ENCODE measurements around the gene MAEL.

Gene MAEL

GRCh38 chr1:166999500-167000055, 10.5 kb downstream of the MAEL start:
- H3K27ac ChIP-seq (ENCODE audit: low read length), result no peak overlapping the region
- H3K4me2 ChIP-seq (ENCODE audit: low read length), result no peak overlapping the region
- no peak overlapping the region for H3K9ac ChIP-seq (ENCODE audit: low read length)
- no peaks in the 10 kb centered on the region for H3K9me3 ChIP-seq (ENCODE audit: insufficient read depth, low read length)
- no peaks in the 10 kb centered on the region; the same call in 1 of the 2 replicates for H3K27me3 ChIP-seq (ENCODE audit: low read depth, low read length)
- no peak overlapping the region for H2AFZ ChIP-seq (ENCODE audit: low read depth, low read length)
- H4K20me1 ChIP-seq (ENCODE audit: insufficient read depth, low read length), result no peaks in the 10 kb centered on the region
- TF ChIP-seq EZH2phosphoT487 (IDR thresholded peaks at IDR 0.05; ENCODE audit: low read depth), result no peak
- TF ChIP-seq CTCF (IDR thresholded peaks at IDR 0.05; ENCODE audit: low read depth, low read length), result no peak
- no peak overlapping the region for H3K4me3 ChIP-seq (ENCODE audit: low read length)
- no peaks in the 10 kb centered on the region for H3K79me2 ChIP-seq (ENCODE audit: low read length)
- no peaks in the 10 kb centered on the region for H3K36me3 ChIP-seq (replicated peaks; ENCODE audit: low read depth, low read length)
- no peaks in the 10 kb centered on the region for H3K4me1 ChIP-seq (ENCODE audit: low read length)

GRCh38 chr1:167000546-167000945, 11.5 kb downstream of the MAEL start:
- Histone ChIP-seq H3K79me2 (ENCODE audit: low read length) (no peaks in the 10 kb centered on the region), H2AFZ (ENCODE audit: low read depth, low read length) (no peak overlapping the region), H3K4me1 (ENCODE audit: low read length) (no peaks in the 10 kb centered on the region), H3K9ac (ENCODE audit: low read length) (no peak overlapping the region), H4K20me1 (ENCODE audit: insufficient read depth, low read length) (no peaks in the 10 kb centered on the region), H3K9me3 (ENCODE audit: insufficient read depth, low read length) (no peaks in the 10 kb centered on the region), H3K4me3 (ENCODE audit: low read length) (no peak overlapping the region), H3K27ac (ENCODE audit: low read length) (no peak overlapping the region), H3K36me3 (replicated peaks; ENCODE audit: low read depth, low read length) (no peaks in the 10 kb centered on the region), H3K27me3 (ENCODE audit: low read depth, low read length) (no peaks in the 10 kb centered on the region), H3K4me2 (ENCODE audit: low read length) (no peak overlapping the region)
- TF ChIP-seq CTCF (IDR thresholded peaks at IDR 0.05; ENCODE audit: low read depth, low read length) (no peak), EZH2phosphoT487 (IDR thresholded peaks at IDR 0.05; ENCODE audit: low read depth) (no peak)

- Histone ChIP-seq H3K27me3 (ENCODE audit: low read depth, low read length) (no peaks in the 10 kb centered on the region), H3K27ac (ENCODE audit: low read length) (no peak overlapping the region), H3K36me3 (replicated peaks; ENCODE audit: low read depth, low read length) (no peaks in the 10 kb centered on the region), H2AFZ (ENCODE audit: low read depth, low read length) (no peak overlapping the region), H3K9me3 (ENCODE audit: insufficient read depth, low read length) (no peaks in the 10 kb centered on the region), H3K79me2 (ENCODE audit: low read length) (no peaks in the 10 kb centered on the region), H3K4me1 (ENCODE audit: low read length) (no peaks in the 10 kb centered on the region), H3K4me2 (ENCODE audit: low read length) (no peak overlapping the region), H4K20me1 (ENCODE audit: insufficient read depth, low read length) (no peaks in the 10 kb centered on the region), H3K4me3 (ENCODE audit: low read length) (no peak overlapping the region), H3K9ac (ENCODE audit: low read length) (no peak overlapping the region)
- TF ChIP-seq EZH2phosphoT487 (IDR thresholded peaks at IDR 0.05; ENCODE audit: low read depth) (no peak), CTCF (IDR thresholded peaks at IDR 0.05; ENCODE audit: low read depth, low read length) (no peak)
Measured at GRCh38 chr1:167002354-167002753, 13.3 kb downstream of the MAEL start.

GRCh38 chr1:167003711-167004110, 14.6 kb downstream of the MAEL start:
- Histone ChIP-seq H3K4me2 (ENCODE audit: low read length) (no peak overlapping the region), H3K9me3 (ENCODE audit: insufficient read depth, low read length) (no peaks in the 10 kb centered on the region), H3K4me1 (ENCODE audit: low read length) (no peaks in the 10 kb centered on the region), H3K36me3 (replicated peaks; ENCODE audit: low read depth, low read length) (no peaks in the 10 kb centered on the region), H3K79me2 (ENCODE audit: low read length) (no peaks in the 10 kb centered on the region), H4K20me1 (ENCODE audit: insufficient read depth, low read length) (no peaks in the 10 kb centered on the region), H3K27ac (ENCODE audit: low read length) (no peak overlapping the region), H2AFZ (ENCODE audit: low read depth, low read length) (no peak overlapping the region), H3K27me3 (ENCODE audit: low read depth, low read length) (no peaks in the 10 kb centered on the region), H3K9ac (ENCODE audit: low read length) (no peak overlapping the region), H3K4me3 (ENCODE audit: low read length) (no peak overlapping the region)
- TF ChIP-seq EZH2phosphoT487 (IDR thresholded peaks at IDR 0.05; ENCODE audit: low read depth) (no peak), CTCF (IDR thresholded peaks at IDR 0.05; ENCODE audit: low read depth, low read length) (no peak)

Measured in OCI-LY3 (cell line).